ENCODE data around the gene IQCM.

GRCh38 chr4:149766135-149766534 lies 49.5 kb downstream of the IQCM start:
- TF ChIP-seq, protein P1, sequence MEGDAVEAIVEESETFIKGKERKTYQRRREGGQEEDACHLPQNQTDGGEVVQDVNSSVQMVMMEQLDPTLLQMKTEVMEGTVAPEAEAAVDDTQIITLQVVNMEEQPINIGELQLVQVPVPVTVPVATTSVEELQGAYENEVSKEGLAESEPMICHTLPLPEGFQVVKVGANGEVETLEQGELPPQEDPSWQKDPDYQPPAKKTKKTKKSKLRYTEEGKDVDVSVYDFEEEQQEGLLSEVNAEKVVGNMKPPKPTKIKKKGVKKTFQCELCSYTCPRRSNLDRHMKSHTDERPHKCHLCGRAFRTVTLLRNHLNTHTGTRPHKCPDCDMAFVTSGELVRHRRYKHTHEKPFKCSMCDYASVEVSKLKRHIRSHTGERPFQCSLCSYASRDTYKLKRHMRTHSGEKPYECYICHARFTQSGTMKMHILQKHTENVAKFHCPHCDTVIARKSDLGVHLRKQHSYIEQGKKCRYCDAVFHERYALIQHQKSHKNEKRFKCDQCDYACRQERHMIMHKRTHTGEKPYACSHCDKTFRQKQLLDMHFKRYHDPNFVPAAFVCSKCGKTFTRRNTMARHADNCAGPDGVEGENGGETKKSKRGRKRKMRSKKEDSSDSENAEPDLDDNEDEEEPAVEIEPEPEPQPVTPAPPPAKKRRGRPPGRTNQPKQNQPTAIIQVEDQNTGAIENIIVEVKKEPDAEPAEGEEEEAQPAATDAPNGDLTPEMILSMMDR (optimal IDR thresholded peaks at IDR 0.05 in 1 of 3, IDR thresholded peaks at IDR 0.05 in 1 of 3, conservative IDR thresholded peaks at IDR 0.05 in 1 of 3; ENCODE audit: extremely low read depth in 1 of 3, insufficient read depth in 2 of 3, low read length in 3 of 3): no peak
- no peak for TF ChIP-seq EZH2 (IDR thresholded peaks at IDR 0.05; ENCODE audit: low read length)
